Spleen (tissue), 7 donors: ENCODE results near the gene CDH26.

ENCODE experiments used
- CTCF ChIP-seq, 11 experiments: fragments of 200-600 bp in 7 of 11; fragments of 450-650 bp in 4 of 11; sonication (generic) in 4 of 11; IDR thresholded peaks in 8 of 11; conservative IDR thresholded peaks in 3 of 11; 1 replicate in 7 of 11; 2 replicates in 4 of 11; pipeline versions ENCODE4 v1.4.0 to v1.8.0; 2016 to 2021; ENCODE audit warnings: antibody characterized with exemption in 11 of 11, inconsistent platforms in 4 of 11, mild to moderate bottlenecking in 1 of 11
- POLR2A ChIP-seq, 3 donors: fragments of 450-650 bp; IDR thresholded peaks; one replicate each; pipeline ENCODE4 v1.5.1; 2017; ENCODE audit warnings: antibody characterized with exemption in 3 of 3, mild to moderate bottlenecking in 1 of 3
- POLR2AphosphoS5 ChIP-seq, 3 donors: sonication (generic); formaldehyde crosslinking; IDR thresholded peaks; one replicate each; pipeline ENCODE4 v1.5.1; 2017; ENCODE audit warnings: antibody characterized with exemption in 3 of 3
- donor health status: DM: no; HTN: no; CAD: no; lungs with moderate emphysema.
- donor health status: DM: no; HTN: no; CAD: no.
- donor health status: DM: no; HTN: no; CAD: no.

GRCh38 chr20:60034231-60035110 is 76.2 kb downstream of the CDH26 start:
- TF ChIP-seq CTCF (IDR thresholded peaks at IDR 0.05 in 8 of 11, conservative IDR thresholded peaks at IDR 0.05 in 3 of 11) (no peak), POLR2AphosphoS5 (IDR thresholded peaks at IDR 0.05) (no peak), POLR2A (IDR thresholded peaks at IDR 0.05) (no peak)
